ENCODE measurements around the gene KIF13A. TPM values are rescaled to one million over a fixed set of nuclear protein-coding genes. Genes with fewer than 3 reads are reported as not detected.

The KIF13A gene
- total and polyA plus RNA-seq, 9 of the 15 experiments (the other 6 are each of a cell fraction or from before 2014, with no cell fraction given) = 3.6 to 44.3 (median 29.7) TPM

GRCh38 chr6:17987697-17988421 is 424 bp upstream of the KIF13A start:
- CTCF ChIA-PET (ENCODE audit: low intra/inter-chr PET ratio) = no interaction called here
- FAIRE-seq = no peak
- peaks cover 12 to 20% of the 10 kb centered on the region in 2 experiments; a peak in 4 of 5 replicates for H3K4me1 ChIP-seq (replicated peaks in 1 of 2; ENCODE audit: control insufficient read depth in 2 of 2, insufficient read depth in 2 of 2, low read length in 2 of 2)
- TF ChIP-seq, protein P1, sequence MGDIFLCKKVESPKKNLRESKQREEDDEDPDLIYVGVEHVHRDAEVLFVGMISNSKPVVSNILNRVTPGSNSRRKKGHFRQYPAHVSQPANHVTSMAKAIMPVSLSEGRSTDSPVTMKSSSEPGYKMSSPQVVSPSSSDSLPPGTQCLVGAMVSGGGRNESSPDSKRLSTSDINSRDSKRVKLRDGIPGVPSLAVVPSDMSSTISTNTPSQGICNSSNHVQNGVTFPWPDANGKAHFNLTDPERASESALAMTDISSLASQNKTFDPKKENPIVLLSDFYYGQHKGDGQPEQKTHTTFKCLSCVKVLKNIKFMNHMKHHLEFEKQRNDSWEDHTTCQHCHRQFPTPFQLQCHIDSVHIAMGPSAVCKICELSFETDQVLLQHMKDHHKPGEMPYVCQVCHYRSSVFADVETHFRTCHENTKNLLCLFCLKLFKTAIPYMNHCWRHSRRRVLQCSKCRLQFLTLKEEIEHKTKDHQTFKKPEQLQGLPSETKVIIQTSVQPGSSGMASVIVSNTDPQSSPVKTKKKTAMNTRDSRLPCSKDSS (IDR thresholded peaks at IDR 0.05; ENCODE audit: low read depth, partially characterized antibody) = no peak
- TF ChIP-seq FOXA1 (IDR thresholded peaks at IDR 0.05; ENCODE audit: borderline replicate concordance) (no peak), FOSL1 (tag; conservative IDR thresholded peaks at IDR 0.05) (peak; percentile 15; the same call in 1 of the 2 replicates), ZNF165 (CRISPR knock-in tag; IDR thresholded peaks at IDR 0.05; ENCODE audit: borderline replicate concordance) (peak; percentile 24; the same call in 1 of the 2 replicates), E2F8 (IDR thresholded peaks at IDR 0.05; ENCODE audit: low read depth, partially characterized antibody) (peak; percentile 64), ZBTB33 (CRISPR knock-in tag; IDR thresholded peaks at IDR 0.05) (peak; percentile 38; the same call in 1 of the 2 replicates), FOXP4 (CRISPR knock-in tag; IDR thresholded peaks at IDR 0.05; ENCODE audit: borderline replicate concordance) (peak; percentile 71; the same call in 1 of the 2 replicates), BRD9 (IDR thresholded peaks at IDR 0.05; ENCODE audit: low read depth, partially characterized antibody) (no peak), ZEB2 (IDR thresholded peaks at IDR 0.05) (no peak), HOXB6 (CRISPR knock-in tag; IDR thresholded peaks at IDR 0.05; ENCODE audit: borderline replicate concordance) (no peak), SIN3A (IDR thresholded peaks at IDR 0.05; ENCODE audit: borderline replicate concordance in 2 of 2, control insufficient read depth in 1 of 2, low read depth in 2 of 2, low read length in 2 of 2) (no peak)

More at GRCh38 chr6:17987697-17988421, 424 bp upstream of the KIF13A start:
- POLR2A ChIA-PET = interaction anchor here (0.6 to 4.4 kb wide), 13 partner anchors 9 to 114 kb away, joined by 3 to 22 read pairs (median 4); no protein-coding TSS in a partner anchor
- H3K4me3 ChIP-seq = peak overlapping the region; percentile 65
- H3K9me1 ChIP-seq (ENCODE audit: control insufficient read depth, insufficient read depth, low read length) = no peaks in the 10 kb centered on the region
- in situ Hi-C loops (cut with MboI) (no loop called here), intact Hi-C loops (cut with micrococcal nuclease) (loop anchor here (2.0 to 10.0 kb wide), 5 partner anchors 81 to 283 kb away; partner anchors contain the start of gene NUP153)
- peak overlapping the region; percentile 92 for H3K4me2 ChIP-seq (ENCODE audit: insufficient read depth, low read length)
- H4K20me1 ChIP-seq (replicated peaks; ENCODE audit: control insufficient read depth, insufficient read depth, low read length) = no peaks in the 10 kb centered on the region
- ATAC-seq (peak; percentile 88), DNase-seq (ENCODE audit: extremely low read depth in 1 of 4, low spot score in 3 of 4) (peak; percentile 77 to 96 (median 92))
- peak overlapping the region; percentile 79 for H3K27ac ChIP-seq (ENCODE audit: extremely low read depth, low read depth, low read length)
- whole genome bisulfite sequencing (ENCODE audit: insufficient coverage, low coverage, missing lambda C conversion rate) = 5% methylated on average over 46 of the region's 78 CpGs
- peaks cover 11% of the 10 kb centered on the region; the same call in 1 of the 3 replicates for H3K36me3 ChIP-seq (ENCODE audit: control insufficient read depth, insufficient read depth, low read length)
- H2AFZ ChIP-seq (ENCODE audit: low read depth, low read length) = peak overlapping the region; percentile 89
- H3K27me3 ChIP-seq (ENCODE audit: control insufficient read depth in 2 of 2, insufficient read depth in 2 of 2, low read length in 2 of 2) = no peaks in the 10 kb centered on the region
- H3K9ac ChIP-seq (ENCODE audit: insufficient read depth in 1 of 2, low read depth in 2 of 2, low read length in 2 of 2) = peak overlapping the region; percentile 73 to 94
- H3K9me3 ChIP-seq (replicated peaks; ENCODE audit: control insufficient read depth, insufficient read depth, low read depth, low read length) = no peaks in the 10 kb centered on the region
- no TSS peak for BruUV-seq (replicated peaks)
- H3K79me2 ChIP-seq (ENCODE audit: control insufficient read depth, insufficient read depth, low read length) = peaks cover 51% of the 10 kb centered on the region
